ENCODE data around the gene DHX35.

GRCh38 chr20:38920851-38921250 is 41.3 kb upstream of the DHX35 start:
- TF ChIP-seq CTCF (IDR thresholded peaks at IDR 0.05; ENCODE audit: low read length) (no peak), EZH2 (IDR thresholded peaks at IDR 0.05; ENCODE audit: borderline replicate concordance, low read length) (no peak)

Measured in OCI-LY1 (cell line).